AG09319 (cell line): ENCODE data around the gene PRDM11.

Experiments used
- DNase-seq: peaks from one replicate; pipeline ENCODE4 v3.0.0-alpha.2; 2010; ENCODE audit warnings: low read depth; ENCODE audit errors: extremely low read depth
- TF ChIP-seq, protein P1 (sequence below): IDR thresholded peaks from 2 replicates; pipeline ENCODE4 v1.5.1; 2011; ENCODE audit warnings: low read depth, mild to moderate bottlenecking, inconsistent platforms, low read length, moderate library complexity

PRDM11 gene

DNA sequence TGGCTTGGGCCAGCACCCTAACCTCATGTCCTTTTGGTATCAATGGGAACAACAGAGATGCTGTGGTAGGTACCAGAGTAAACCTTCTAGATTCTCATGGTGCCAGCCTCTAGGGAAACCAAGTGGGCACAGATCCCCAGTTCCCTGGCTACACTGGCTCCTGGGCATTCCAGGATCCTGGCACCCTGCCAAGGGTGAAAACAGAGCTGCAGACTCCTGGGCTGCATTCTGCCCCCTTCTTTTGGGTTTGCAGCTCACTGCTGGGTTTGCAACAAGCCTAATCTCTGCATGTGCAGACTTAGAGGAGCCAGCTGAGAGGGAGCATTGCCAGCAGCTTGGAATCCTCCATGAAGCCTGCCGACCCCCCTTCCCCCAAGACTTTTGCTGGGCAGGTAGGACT is 30.6 kb downstream of the PRDM11 start:
- TF ChIP-seq, protein P1, sequence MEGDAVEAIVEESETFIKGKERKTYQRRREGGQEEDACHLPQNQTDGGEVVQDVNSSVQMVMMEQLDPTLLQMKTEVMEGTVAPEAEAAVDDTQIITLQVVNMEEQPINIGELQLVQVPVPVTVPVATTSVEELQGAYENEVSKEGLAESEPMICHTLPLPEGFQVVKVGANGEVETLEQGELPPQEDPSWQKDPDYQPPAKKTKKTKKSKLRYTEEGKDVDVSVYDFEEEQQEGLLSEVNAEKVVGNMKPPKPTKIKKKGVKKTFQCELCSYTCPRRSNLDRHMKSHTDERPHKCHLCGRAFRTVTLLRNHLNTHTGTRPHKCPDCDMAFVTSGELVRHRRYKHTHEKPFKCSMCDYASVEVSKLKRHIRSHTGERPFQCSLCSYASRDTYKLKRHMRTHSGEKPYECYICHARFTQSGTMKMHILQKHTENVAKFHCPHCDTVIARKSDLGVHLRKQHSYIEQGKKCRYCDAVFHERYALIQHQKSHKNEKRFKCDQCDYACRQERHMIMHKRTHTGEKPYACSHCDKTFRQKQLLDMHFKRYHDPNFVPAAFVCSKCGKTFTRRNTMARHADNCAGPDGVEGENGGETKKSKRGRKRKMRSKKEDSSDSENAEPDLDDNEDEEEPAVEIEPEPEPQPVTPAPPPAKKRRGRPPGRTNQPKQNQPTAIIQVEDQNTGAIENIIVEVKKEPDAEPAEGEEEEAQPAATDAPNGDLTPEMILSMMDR, result no peak
- no peak for DNase-seq

DNA sequence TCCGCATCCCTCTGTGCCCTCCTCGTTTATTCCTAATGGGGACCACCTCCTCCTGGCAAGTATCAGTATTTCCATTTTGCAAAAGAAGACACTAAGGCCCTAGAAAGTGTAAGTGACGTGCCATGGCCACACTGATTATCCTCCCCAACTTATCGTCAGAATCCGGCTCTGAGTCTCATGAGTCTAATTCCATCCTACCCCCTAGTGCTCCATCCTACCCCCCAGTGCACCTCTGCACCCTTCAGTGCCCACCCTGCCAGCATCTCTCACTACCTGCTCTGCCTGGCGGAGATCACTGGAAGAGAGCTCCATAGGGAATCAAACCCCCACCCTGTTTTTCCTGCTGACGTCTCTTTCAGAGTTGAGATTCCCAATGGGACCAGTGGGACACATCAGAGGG is 31.8 kb downstream of the PRDM11 start:
- TF ChIP-seq, protein P1, result no peak
- no peak for DNase-seq

DNA sequence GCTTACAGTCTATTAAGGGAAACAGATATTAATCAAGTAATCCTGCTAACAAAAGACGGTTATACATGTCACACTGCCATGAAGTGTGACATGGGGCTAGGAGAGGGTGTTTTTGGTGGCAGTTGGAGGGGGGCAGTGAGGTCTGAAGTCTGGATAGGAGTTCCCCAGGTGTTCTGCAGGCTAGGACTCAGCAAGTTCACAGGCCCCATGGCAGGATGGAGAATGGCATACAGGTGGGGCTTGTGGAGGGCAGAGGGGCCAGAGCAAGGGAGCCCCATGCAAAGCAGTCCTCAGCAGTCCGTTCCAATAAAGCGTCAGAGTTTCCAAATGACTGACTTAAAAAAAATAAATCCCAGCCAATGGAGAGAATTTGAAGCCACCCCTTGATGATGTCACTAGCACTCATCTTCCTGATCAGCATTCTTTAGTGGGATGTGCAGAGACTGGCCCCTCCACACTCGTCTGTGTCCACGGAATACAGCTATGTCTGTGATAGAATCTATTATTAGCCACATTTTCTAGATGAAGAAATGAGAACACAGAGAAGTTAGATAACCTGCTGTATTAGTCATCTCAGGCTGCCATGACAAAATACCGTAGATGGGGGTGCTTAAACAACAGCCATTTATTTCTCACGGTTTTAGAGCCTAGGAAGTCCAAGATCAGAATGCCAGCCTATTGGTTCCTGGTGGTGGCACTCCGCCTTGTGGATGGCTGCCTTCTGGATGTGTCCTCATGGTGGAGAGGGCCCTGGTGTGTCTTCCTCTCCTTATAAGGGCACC is 32.6 kb downstream of the PRDM11 start:
- TF ChIP-seq, protein P1, result no peak
- no peak for DNase-seq

DNA sequence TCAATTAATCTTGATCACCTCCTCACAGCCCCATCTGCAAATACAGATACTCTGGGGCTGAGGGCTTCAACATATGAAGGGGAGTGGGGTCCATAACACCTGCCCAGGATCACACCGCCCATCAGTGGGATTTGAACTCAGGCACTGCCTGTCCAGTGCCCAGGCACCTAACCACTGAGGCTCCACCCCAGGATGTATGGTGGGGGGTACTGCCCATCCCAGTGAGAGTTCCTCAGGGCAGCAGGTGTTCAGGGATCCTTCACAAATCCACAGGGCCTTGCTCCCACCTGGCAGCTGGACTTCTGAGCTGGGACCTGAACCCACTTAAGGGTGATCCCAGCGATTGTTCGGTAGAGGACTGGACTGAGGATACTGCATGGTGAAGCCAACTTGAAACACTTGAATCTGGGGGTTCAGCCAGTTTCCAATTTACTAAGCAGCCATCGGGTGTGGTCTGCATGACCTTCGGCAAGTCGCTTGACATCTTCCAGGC is 33.3 kb downstream of the PRDM11 start:
- TF ChIP-seq, protein P1, result no peak
- DNase-seq, result no peak

DNA sequence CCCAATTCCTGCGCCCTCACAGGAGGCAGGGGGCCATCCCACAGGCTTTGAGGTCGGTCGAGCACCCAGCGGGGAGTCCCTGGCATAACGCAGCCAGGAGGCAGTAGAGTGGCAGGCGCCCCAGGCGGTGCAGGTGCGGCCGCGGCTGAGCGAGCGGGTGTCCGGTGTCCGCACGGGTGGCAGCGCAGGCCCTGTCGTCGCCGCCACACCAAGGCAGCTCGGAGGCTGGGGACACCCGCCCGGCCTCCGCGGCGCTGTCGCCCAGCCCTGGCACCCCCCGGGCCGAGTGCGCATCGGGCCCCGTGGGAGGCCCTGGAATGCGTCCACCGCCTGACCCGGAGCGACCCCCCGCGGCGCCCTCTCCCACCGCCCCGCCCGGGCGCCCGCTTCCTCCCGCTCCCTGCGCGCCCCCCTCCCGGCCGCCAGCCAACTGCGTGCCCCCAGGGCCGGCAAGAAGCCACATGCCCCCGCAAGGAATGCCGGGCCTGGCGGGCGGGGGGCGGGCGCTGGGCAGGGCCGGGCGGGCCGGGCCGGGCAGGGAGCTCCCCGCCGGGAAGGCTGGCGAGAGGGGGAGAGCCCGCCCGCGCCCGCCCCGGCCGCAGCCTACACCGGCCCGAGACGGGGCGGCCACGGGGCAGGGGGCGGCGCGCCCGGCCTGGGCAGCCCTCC is 33.9 kb downstream of the PRDM11 start:
- no peak for DNase-seq
- TF ChIP-seq, protein P1, result peak; percentile 36

DNA sequence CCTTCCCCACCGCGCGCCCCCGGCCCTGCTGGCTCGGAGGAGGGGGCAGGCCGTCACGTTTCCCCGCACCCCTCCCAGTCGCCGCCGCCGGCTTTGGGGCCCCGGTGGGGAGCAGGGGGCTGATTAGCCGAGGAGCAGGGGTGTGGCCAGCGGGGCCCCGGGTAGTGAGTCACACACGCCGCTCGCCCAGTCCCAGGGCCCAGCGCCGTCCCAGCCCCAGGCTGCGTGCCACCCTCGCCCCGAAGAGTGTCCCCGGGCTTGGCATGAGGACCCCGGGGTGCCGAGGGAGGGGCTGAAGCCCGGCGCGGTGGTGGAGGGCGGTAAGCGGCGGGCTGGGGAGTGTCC is 34.4 kb downstream of the PRDM11 start:
- TF ChIP-seq, protein P1, result no peak
- DNase-seq, result no peak

DNA sequence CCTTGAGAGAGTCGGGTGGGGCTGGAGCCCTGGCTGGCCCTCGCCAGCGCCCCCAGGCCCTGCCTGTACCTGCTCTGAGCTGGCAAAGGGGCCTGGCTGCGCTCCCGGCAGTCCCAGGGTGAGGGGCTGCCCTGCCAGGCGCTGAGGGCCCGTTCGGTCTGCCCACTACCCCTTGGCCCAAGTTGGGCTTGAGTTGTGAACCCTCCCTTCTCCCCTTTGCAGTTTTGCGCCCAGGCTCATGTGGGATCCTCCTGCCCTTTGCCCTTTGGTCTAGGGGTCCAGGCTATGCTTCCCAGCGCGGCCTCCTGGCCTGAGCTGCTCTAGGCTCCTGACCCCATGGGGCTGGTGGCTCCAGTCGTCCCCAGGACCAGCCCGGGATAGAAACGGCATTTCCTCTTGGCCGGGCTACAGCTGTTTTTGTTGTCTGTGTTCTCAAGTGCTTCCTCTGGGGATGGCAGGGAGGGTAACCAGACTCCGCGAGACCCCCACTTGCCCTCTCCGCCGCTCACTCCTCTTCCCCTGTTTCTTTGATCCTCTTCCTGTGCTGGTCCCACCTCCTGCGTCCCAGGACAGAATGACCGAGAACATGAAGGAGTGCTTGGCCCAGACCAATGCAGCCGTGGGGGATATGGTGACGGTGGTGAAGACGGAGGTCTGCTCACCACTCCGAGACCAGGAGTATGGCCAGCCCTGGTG is 34.9 kb downstream of the PRDM11 start:
- TF ChIP-seq, protein P1, result no peak
- no peak for DNase-seq
